GM12878 (cell line): Measurements from ENCODE around the gene LIPK. TPM values are rescaled to one million over a fixed set of nuclear protein-coding genes. Genes with fewer than 3 reads are reported as not detected.

ENCODE experiments used
- ATAC-seq: fragments of 200-7000 bp; cut with Tn5 transposase; 3 replicates; pipeline ENCODE4 v1.9.1; 2020; ENCODE audit warnings: mild to moderate bottlenecking, moderate library complexity
- BruUV-seq: library from RNA; stranded (reverse); fragments of 400-500 nt; replicated peaks from 2 replicates; lab custom pipeline; 2021; lab: Mats Ljungman, UMichigan
- CTCF ChIA-PET: fragments of 300-600 bp; sonication (Branson Sonifier 250); formaldehyde crosslinking; extraction: SDS; loops from one replicate; lab custom pipeline; 2021; ENCODE audit warnings: inconsistent platforms; lab: Yijun Ruan, JAX
- POLR2A ChIA-PET: fragments of 350-600 bp; formaldehyde crosslinking; extraction: SDS; loops from one replicate; lab custom pipeline; 2021; ENCODE audit warnings: inconsistent platforms; lab: Charles Lee
- RAD21 ChIA-PET: fragments of 300-600 bp; sonication (Branson Sonifier 250); formaldehyde crosslinking; loops from one replicate; lab custom pipeline; 2023; ENCODE audit warnings: antibody characterized with exemption; ENCODE audit not compliant: unreplicated experiment; lab: Charles Lee
- SMC1A ChIA-PET: fragments of 300-600 bp; sonication (Branson Sonifier 250); formaldehyde crosslinking; loops from one replicate; lab custom pipeline; 2023; ENCODE audit not compliant: unreplicated experiment, uncharacterized antibody; lab: Charles Lee
- DNase-seq: peaks from one replicate; pipeline ENCODE4 v3.0.0-alpha.2; 2011; ENCODE audit warnings: low read depth, low spot score
- FAIRE-seq: peaks from 3 replicates; lab custom pipeline; 2011; peaks lifted over from hg19 to GRCh38; lab: Jason Lieb, UNC
- H2AFZ ChIP-seq: 2 replicates; pipeline ENCODE4 v1.6.0; 2011; ENCODE audit warnings: low read depth, low read length, control low read depth; ENCODE audit not compliant: control insufficient read depth
- H3K27ac ChIP-seq: 2 replicates; pipeline ENCODE4 v1.5.1; 2011; ENCODE audit warnings: control low read depth; ENCODE audit not compliant: control insufficient read depth, insufficient read depth
- H3K27me3 ChIP-seq, 2 experiments: replicated peaks in 1 of 2; 2 replicates each; pipeline versions ENCODE4 v1.6.0 to v1.6.1; 2011; ENCODE audit warnings: low read length in 1 of 2; ENCODE audit not compliant: control insufficient read depth in 2 of 2, insufficient read depth in 2 of 2
- H3K36me3 ChIP-seq, 2 experiments: 2 replicates each; pipeline ENCODE4 v1.5.1; 2011; ENCODE audit warnings: low read length in 1 of 2; ENCODE audit not compliant: control insufficient read depth in 2 of 2, insufficient read depth in 2 of 2
- H3K4me1 ChIP-seq: 2 replicates; pipeline ENCODE4 v1.6.1; 2011; ENCODE audit warnings: mild to moderate bottlenecking, low read length, moderate library complexity, mixed read lengths; ENCODE audit not compliant: control insufficient read depth, insufficient read depth
- H3K4me2 ChIP-seq: 2 replicates; pipeline ENCODE4 v1.6.0; 2011; ENCODE audit warnings: control low read depth; ENCODE audit not compliant: control insufficient read depth, insufficient read depth
- H3K4me3 ChIP-seq: fragments of 200-600 bp; sonication (generic); 2 replicates; pipeline ENCODE4 v1.5.1; 2016
- H3K79me2 ChIP-seq: 2 replicates; pipeline ENCODE4 v1.6.0; 2011; ENCODE audit warnings: low read length; ENCODE audit not compliant: control insufficient read depth, insufficient read depth
- H3K9ac ChIP-seq: 2 replicates; pipeline ENCODE4 v1.8.0; 2011; ENCODE audit warnings: low read length, control low read depth, mixed read lengths; ENCODE audit not compliant: control insufficient read depth, insufficient read depth
- H3K9me3 ChIP-seq: replicated peaks from 3 replicates; pipeline ENCODE4 v1.5.1; 2011; ENCODE audit warnings: mild to moderate bottlenecking, low read length; ENCODE audit not compliant: control insufficient read depth, insufficient read depth
- H4K20me1 ChIP-seq: 2 replicates; pipeline ENCODE4 v1.6.0; 2011; ENCODE audit not compliant: control insufficient read depth, insufficient read depth
- ASH2L ChIP-seq: fragments of 300-600, 200-600 bp; sonication (generic); IDR thresholded peaks from 2 replicates; pipeline ENCODE4 v1.6.1; 2017; ENCODE audit warnings: low read depth, mild to moderate bottlenecking, borderline replicate concordance
- BACH1 ChIP-seq: fragments of 450-650 bp; IDR thresholded peaks from 2 replicates; pipeline ENCODE4 v1.6.1; 2017; ENCODE audit warnings: mild to moderate bottlenecking, borderline replicate concordance
- CBFB ChIP-seq: IDR thresholded peaks from 2 replicates; pipeline ENCODE4 v1.6.1; 2016; ENCODE audit warnings: antibody characterized with exemption, low read depth
- CBX5 ChIP-seq: sonication (generic); IDR thresholded peaks from 2 replicates; pipeline ENCODE4 v1.6.1; 2016; ENCODE audit warnings: low read depth, moderate library complexity, mild to moderate bottlenecking, inconsistent platforms
- CEBPZ ChIP-seq: fragments of 150-350 bp; IDR thresholded peaks from 2 replicates; pipeline ENCODE4 v1.6.1; 2016; ENCODE audit warnings: low read depth, low read length
- CHD4 ChIP-seq: fragments of 200-600 bp; sonication (generic); IDR thresholded peaks from 2 replicates; pipeline ENCODE4 v1.6.1; 2016; ENCODE audit warnings: mild to moderate bottlenecking
- EGR1 ChIP-seq, 2 experiments: IDR thresholded peaks; 1 replicate in 1 of 2; 2 replicates in 1 of 2; pipeline ENCODE4 v1.6.1; 2011 to 2012; ENCODE audit warnings: low read depth in 2 of 2, low read length in 2 of 2, borderline replicate concordance in 1 of 2, mild to moderate bottlenecking in 1 of 2, moderate library complexity in 1 of 2
- FOXM1 ChIP-seq: IDR thresholded peaks from 2 replicates; pipeline ENCODE4 v1.6.1; 2012; ENCODE audit warnings: low read depth, mild to moderate bottlenecking, inconsistent platforms, low read length, moderate library complexity
- GABPA ChIP-seq: IDR thresholded peaks from 2 replicates; pipeline ENCODE4 v1.6.1; 2014; ENCODE audit warnings: antibody characterized with exemption, low read depth, mild to moderate bottlenecking, inconsistent platforms
- IKZF1 ChIP-seq: fragments of 450-650 bp; conservative IDR thresholded peaks from 2 replicates; pipeline ENCODE4 v1.6.1; 2017; ENCODE audit warnings: antibody characterized with exemption, mild to moderate bottlenecking
- IRF5 ChIP-seq: fragments of 450-650 bp; IDR thresholded peaks from 2 replicates; pipeline ENCODE4 v1.6.1; 2017; ENCODE audit warnings: borderline replicate concordance
- JUNB ChIP-seq: IDR thresholded peaks from 2 replicates; pipeline ENCODE4 v1.6.1; 2016; ENCODE audit warnings: antibody characterized with exemption, mild to moderate bottlenecking
- MTA3 ChIP-seq: IDR thresholded peaks from 2 replicates; pipeline ENCODE4 v1.6.1; 2012; ENCODE audit warnings: low read length, inconsistent platforms, borderline replicate concordance
- PAX5 ChIP-seq: IDR thresholded peaks from 2 replicates; pipeline ENCODE4 v1.6.1; 2011; ENCODE audit warnings: low read depth, low read length, borderline replicate concordance
- RAD21 ChIP-seq: IDR thresholded peaks from 2 replicates; pipeline ENCODE4 v1.6.1; 2011; ENCODE audit warnings: mild to moderate bottlenecking, low read depth, low read length, moderate library complexity; ENCODE audit not compliant: insufficient read depth
- SMARCA5 ChIP-seq: fragments of 450-650 bp; IDR thresholded peaks from 2 replicates; pipeline ENCODE4 v1.6.1; 2017; ENCODE audit warnings: mild to moderate bottlenecking
- SREBF2 ChIP-seq: IDR thresholded peaks from 2 replicates; pipeline ENCODE4 v1.6.1; 2012; ENCODE audit warnings: mild to moderate bottlenecking, low read length
- STAT1 ChIP-seq: fragments of 450-650 bp; conservative IDR thresholded peaks from 2 replicates; pipeline ENCODE4 v1.6.1; 2014; ENCODE audit warnings: antibody characterized with exemption, mild to moderate bottlenecking
- SUZ12 ChIP-seq: fragments of 200-600 bp; sonication (generic); IDR thresholded peaks from one replicate; pipeline ENCODE4 v1.6.1; 2018; ENCODE audit warnings: antibody characterized with exemption, mild to moderate bottlenecking; ENCODE audit not compliant: unreplicated experiment
- TBL1XR1 ChIP-seq: IDR thresholded peaks from 2 replicates; pipeline ENCODE4 v1.6.1; 2012; ENCODE audit warnings: low read depth, low read length, improper control_type of control experiment
- USF2 ChIP-seq: IDR thresholded peaks from 2 replicates; pipeline ENCODE4 v1.6.1; 2011; ENCODE audit warnings: low read depth, low read length, improper control_type of control experiment, borderline replicate concordance
- ZBED1 ChIP-seq: IDR thresholded peaks from 2 replicates; pipeline ENCODE4 v1.6.1; 2016; ENCODE audit warnings: borderline replicate concordance
- ZNF24 ChIP-seq: fragments of 450-650 bp; IDR thresholded peaks from 2 replicates; pipeline ENCODE4 v1.6.1; 2017; ENCODE audit warnings: antibody characterized with exemption, mild to moderate bottlenecking
- in situ Hi-C: fragments of 300-500 bp; cut with MboI; formaldehyde crosslinking; loops from 9 replicates; pipeline ENCODE4 v1.14.3; 2018; ENCODE audit warnings: mixed read lengths
- intact Hi-C: fragments of 100-400 bp; cut with micrococcal nuclease; formaldehyde crosslinking; loops from one replicate; pipeline ENCODE4 v1.14.2; 2022; ENCODE audit not compliant: unreplicated experiment
- polyA plus RNA-seq, 11 experiments: library from polyadenylated mRNA; depleted of rRNA in 4 of 11; unstranded in 6 of 11; stranded (reverse) in 5 of 11; fragments of >200 nt; fragmentation: Nextera tagmentation in 4 of 11; fragmentation: Illumina TruSeq in 1 of 11; extraction: Ambion mirVana in 4 of 11; extraction: Trizol in 1 of 11; gene quantifications; 1 replicate in 1 of 11; 2 replicates in 10 of 11; pipeline versions ENCODE4 v1.2.1 to v1.2.3, GENCODE V29; 2011 to 2016; ENCODE audit warnings: inconsistent platforms in 2 of 11, missing spikeins in 2 of 11, low read depth in 1 of 11
- total RNA-seq, 4 experiments: library from RNA; depleted of rRNA in 3 of 4; stranded (reverse); fragments of >200 nt in 3 of 4; fragmentation: Illumina TruSeq in 1 of 4; extraction: Trizol in 1 of 4; gene quantifications; 2 replicates each; pipeline versions ENCODE4 v1.2.1 to v1.2.3, GENCODE V29; 2013 to 2021

Gene LIPK
- total and polyA plus RNA-seq, 10 of the 15 experiments (the other 5 are each of a cell fraction or from before 2014, with no cell fraction given) = not detected

GRCh38 chr10:88745633-88746032, 39.6 kb downstream of the LIPK start (continued):
- TF ChIP-seq STAT1 = no peak
- no peak for TF ChIP-seq SMARCA5
- TF ChIP-seq IRF5 = no peak
- TF ChIP-seq TBL1XR1 = no peak
- TF ChIP-seq SREBF2 = no peak

- H3K36me3 ChIP-seq = no peaks in the 10 kb centered on the region
- ChIA-PET CTCF (no interaction called here), POLR2A (no interaction called here), RAD21 (no interaction called here), SMC1A (interaction anchor here (1.3 kb wide), 1 partner anchor 10 kb away, joined by 8 read pairs; no protein-coding TSS in a partner anchor)
- H3K4me2 ChIP-seq = no peak overlapping the region
- H3K9ac ChIP-seq = no peak overlapping the region
- DNase-seq (no peak), FAIRE-seq (no peak), ATAC-seq (no peak)
- no peak for TF ChIP-seq SUZ12
- TF ChIP-seq PAX5 = no peak
- TF ChIP-seq CHD4 = no peak
- TF ChIP-seq CEBPZ = no peak
- TF ChIP-seq JUNB = no peak
- no peak for TF ChIP-seq RAD21
- no peak for TF ChIP-seq USF2
- TF ChIP-seq CBFB = no peak
- TF ChIP-seq CBX5 = no peak
- no peak for TF ChIP-seq ZNF24
- TF ChIP-seq ZBED1 = no peak
- no peak for TF ChIP-seq EGR1 (IDR thresholded peaks at IDR 0.05; ENCODE audit: borderline replicate concordance in 1 of 2, low read depth in 2 of 2, low read length in 2 of 2)
- TF ChIP-seq ASH2L = no peak
- TF ChIP-seq IKZF1 = no peak
- TF ChIP-seq GABPA = no peak
- TF ChIP-seq BACH1 = no peak
- no peak for TF ChIP-seq FOXM1
- no peak for TF ChIP-seq MTA3
- H3K27ac ChIP-seq = no peak overlapping the region
- intact Hi-C loops = no loop called here
- H3K4me3 ChIP-seq = no peak overlapping the region
- H3K9me3 ChIP-seq = no peaks in the 10 kb centered on the region
- H4K20me1 ChIP-seq = no peaks in the 10 kb centered on the region
- H2AFZ ChIP-seq = no peak overlapping the region
- H3K27me3 ChIP-seq = no peaks in the 10 kb centered on the region
- H3K4me1 ChIP-seq = no peaks in the 10 kb centered on the region
- in situ Hi-C loops = no loop called here
- no TSS peak for BruUV-seq
- H3K79me2 ChIP-seq = no peaks in the 10 kb centered on the region
These were observed 48.2 kb downstream of the LIPK start for GRCh38 chr10:88754287-88754686.
